CD4-positive, alpha-beta T cell treated with Interleukin-4 for 1 hour (primary cell): ENCODE data around the gene ARHGEF2.

Experiments used
- DNase-seq, 2 donors: peaks; one replicate each; pipeline ENCODE4 v3.0.0-alpha.2; 2020 to 2022

The ARHGEF2 gene

DNA sequence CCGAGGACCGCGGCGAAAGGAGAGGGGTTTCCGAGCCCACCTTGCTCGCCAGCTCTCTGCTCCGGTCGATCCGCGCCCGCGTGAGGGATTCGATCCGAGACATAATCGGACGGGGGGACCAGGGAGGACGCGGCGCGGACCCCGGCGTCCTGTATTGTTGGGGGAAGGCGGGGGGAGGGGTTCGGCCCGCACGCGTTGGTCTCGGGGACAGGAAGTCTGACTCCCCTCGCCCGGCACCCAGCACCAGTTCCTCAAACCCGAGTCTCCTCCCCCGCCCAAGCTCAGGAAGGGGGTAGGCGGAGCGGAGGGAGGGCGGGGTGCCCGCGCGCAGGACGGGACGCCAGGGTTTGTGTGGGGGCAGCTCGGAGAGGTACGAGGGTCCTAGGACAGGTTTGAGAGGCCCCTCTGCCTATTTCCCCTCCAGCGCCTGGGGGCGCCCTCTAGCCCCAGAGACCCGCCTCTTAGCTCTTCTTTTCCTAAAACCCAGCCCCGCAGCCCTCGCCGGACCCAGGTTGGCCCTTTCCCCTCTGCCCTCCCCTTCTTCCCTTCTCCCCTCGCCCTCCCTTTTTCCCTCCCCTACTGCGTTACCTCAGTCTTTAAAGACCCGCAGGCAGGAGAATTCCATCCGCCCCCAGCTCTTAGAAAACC, at the start of gene ARHGEF2:
Gene ARHGEF2, minus strand, starts transcription at position 223 of the 648 bp plus-strand sequence. Its CDS starts 120 bp downstream, at position 103.
- peak; percentile 76 to 83 for DNase-seq

DNA sequence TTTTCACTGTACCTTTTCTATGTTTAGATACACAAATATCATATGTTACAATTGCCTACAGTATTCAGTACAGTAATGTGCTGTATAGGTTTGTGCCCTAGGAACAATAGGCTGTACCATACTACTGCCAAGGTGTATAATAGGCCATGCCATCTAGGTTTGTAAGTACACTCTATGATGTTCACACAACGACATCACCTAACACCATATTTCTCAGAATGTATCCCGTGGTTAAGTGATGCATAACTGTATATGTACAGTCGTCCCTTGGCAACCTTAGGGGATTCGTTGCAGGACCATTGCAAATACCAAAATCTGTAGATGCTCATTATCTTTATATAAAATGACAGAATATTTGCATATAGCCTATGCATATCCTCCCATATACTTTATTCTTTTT, 48.2 kb upstream of the ARHGEF2 start:
- DNase-seq: no peak

DNA sequence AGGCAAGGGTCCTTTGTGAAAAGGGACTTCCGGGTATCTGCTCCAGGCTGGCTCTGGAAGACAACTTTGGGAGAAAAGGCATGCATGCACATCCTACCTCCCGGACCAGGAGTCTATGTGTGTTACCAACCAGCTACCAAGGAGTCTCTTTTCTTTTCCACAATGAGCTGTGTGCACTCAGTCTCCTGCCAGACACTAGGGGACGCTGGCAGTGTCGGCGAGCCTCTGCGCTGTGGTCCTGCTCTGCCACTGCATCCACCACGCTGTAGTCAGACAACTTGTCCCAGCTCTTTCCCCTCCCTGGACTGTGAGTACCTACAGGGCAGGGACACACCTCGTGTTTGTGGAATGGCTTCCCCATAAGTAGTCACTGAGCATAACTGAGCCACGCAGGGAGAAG, 47.5 kb upstream of the ARHGEF2 start:
- DNase-seq: peak; percentile 24 to 33

GRCh38 chr1:156024801-156025200, 46.5 kb upstream of the ARHGEF2 start:
- DNase-seq: no peak

DNA sequence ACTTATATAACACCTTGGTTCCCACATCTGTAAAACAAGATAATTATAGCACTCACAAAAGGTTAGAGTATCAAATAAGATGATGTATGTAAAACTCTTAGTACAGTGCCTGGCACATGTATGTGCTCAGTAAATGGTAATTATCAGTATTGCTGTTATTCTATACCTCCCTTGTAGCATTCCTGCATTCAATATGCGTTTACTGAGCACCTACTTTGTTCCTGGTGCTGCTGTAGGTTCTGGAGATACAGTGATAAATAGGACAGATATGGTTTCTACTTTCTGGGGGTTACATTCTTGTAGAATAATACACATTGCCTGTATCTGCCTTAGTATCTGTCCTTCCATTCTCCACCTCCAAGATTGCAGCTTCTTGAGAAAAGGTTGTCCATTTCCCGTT, 43.6 kb upstream of the ARHGEF2 start:
- no peak for DNase-seq

DNA sequence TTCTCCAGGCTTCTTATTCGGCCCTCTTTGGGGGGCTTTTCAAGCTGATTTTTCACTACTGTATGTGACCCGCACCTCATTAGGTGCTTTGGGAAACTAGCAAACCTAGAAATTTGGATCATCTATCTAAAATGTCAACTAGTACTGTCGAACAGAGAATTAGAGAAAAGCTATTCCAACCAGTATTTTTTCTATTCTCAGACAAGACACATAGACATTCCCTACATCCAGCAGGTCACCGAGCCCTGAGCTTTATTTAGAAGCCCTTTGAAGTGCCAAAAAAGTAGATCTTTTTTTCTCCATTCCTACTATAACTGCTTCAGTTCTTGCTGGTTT, 42.7 kb upstream of the ARHGEF2 start:
- no peak for DNase-seq

GRCh38 chr1:156020293-156021092, 42.1 kb upstream of the ARHGEF2 start, which contains the start of gene SSR2:
SSR2 (minus strand) TSS chr1:156020951; CDS start chr1:156020167, 784 bp downstream.
- DNase-seq: peak; percentile 89 to 91

GRCh38 chr1:156019946-156020292, 41.6 kb upstream of the ARHGEF2 start:
- no peak for DNase-seq

DNA sequence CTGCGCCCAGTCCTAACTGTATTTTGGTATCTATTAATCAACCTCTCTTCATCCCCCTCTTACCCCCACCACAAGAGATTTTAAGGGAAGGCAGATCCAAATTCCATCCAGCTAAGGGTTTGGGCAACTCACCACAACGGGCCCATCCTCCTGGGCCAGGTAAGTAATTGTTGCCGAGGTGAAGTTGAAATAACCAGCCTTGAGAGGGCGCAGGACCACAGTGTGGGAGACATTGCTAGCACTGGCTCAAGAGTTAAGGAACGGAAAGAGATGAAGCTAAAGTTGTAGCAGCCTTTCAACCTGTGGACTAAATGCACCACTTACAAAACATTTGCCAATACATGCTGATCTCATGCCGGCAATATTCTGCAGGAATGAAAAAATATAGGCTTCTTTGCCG, 36.5 kb upstream of the ARHGEF2 start:
- DNase-seq: no peak

DNA sequence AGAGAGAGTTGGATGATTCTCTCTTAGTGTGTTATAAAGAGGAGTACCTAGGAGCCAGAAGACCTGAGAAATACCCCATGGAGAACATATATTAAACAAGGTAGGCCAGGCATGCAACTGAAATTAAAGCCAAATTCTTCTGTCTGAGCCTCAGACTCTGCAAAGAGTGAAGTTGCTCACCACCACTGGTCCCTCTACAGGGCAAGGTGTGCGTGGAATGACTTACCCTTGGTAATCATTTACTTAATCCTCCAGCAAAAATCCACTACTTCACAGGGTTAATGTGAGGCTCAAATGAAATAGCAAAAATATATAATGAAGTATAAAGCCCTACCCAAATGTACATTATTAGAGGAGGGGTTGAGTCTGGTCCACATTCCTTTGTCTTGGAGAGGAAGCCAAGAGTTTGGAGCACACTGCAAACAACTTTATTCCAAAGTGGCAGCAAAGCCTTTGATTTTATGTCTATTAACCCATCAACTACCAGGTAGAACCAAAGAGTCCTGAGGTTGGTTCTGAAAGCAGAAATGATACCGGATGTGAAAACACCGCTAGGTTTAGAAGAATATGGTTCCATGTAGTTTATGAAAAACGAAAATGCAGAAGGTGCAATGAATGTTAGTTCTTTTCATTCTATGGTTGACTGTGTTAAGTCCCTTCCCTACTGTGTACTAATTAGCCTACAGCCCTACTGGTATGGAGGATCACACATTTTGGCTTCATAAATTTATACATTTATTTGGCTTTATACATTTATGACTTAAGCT, 33.9 kb upstream of the ARHGEF2 start:
- no peak for DNase-seq

DNA sequence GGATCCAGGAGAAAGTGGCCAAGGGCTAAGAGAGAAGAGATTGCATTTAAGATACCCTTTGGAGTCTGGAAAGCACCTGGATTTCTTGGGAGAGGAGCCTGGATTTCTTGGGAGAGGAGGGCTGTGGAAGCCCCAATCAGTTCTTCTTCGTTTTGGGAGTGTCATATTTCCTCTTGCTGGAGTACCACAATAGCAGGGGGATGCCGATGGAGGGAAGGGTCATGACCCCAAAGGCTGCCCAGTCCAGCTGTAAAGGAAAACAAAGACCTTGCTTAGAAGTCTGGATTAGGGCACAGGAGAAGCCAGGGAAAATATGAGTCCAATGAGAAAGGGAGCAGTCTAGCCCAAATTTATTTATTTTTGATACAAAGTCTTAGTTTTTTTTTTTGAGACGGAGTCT, 31.1 kb upstream of the ARHGEF2 start:
- DNase-seq: no peak

GRCh38 chr1:156006666-156007376, 28.5 kb upstream of the ARHGEF2 start:
- no peak for DNase-seq

GRCh38 chr1:156004843-156005584, 26.7 kb upstream of the ARHGEF2 start:
- DNase-seq: peak; percentile 16 to 58

- no peak for DNase-seq
Measured at GRCh38 chr1:156003923-156004188, 25.5 kb upstream of the ARHGEF2 start.

DNA sequence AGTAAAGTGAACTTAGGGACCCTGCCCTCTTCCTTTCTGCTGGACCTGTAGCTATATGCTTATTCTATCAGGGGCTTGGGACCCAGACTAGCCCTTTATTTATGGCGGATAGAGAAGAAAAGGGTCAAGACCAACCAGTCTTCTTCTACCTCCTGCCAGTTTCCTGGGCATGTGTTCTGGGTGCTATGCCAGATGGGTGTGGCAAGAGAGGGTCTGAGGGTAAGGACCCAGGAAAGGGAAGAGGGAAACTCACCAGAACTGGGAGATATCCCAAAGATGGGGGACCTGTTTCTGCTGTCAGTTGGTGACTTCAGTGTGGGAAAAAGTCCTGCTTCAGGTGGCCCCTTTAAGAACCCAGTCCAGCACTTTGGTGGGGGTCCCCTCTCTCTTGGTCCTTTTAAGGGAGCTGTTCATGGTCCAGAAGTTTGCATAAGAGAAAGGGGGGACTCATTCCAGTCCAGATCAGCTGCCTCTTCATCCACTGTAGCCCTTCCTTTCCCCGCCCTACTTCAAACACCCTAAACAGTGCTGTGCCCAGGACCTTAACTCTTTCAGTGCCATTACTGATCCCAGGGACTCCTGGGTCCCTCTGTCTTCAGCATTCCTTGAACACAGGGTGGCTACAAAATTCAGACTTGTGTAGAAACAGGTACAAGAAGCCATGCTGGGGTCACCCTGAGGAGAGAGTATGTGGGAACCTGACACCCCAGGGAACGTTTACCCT, 24.0 kb upstream of the ARHGEF2 start:
- DNase-seq: no peak

- DNase-seq: no peak
Measured at GRCh38 chr1:156001662-156002171, 23.4 kb upstream of the ARHGEF2 start.

- no peak for DNase-seq
Measured at GRCh38 chr1:156001021-156001661, 22.8 kb upstream of the ARHGEF2 start.

DNA sequence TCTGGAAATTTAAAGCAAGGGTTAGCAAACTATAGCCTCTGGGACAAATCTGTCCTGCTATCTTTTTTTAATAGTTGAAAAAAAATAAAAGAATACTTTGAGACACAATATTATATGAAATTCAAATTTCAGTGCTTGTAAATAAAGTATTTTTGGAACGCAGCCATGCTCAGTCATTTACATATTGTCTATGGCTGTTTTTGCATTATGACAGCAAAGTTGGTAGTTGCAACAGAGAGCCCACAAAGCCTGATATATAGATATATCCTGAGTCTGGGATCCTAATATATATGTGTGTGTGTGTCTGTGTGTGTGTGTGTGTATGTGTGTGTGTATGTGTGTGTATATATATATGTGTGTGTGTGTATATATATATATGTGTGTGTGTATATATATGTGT, 21.6 kb upstream of the ARHGEF2 start:
- DNase-seq: no peak

GRCh38 chr1:155996166-155996565, 17.8 kb upstream of the ARHGEF2 start:
- no peak for DNase-seq

- DNase-seq: no peak
Measured at GRCh38 chr1:155993595-155993994, 15.2 kb upstream of the ARHGEF2 start.
